Measurements from ENCODE around the gene NPAS3.

- TF ChIP-seq, protein P1, sequence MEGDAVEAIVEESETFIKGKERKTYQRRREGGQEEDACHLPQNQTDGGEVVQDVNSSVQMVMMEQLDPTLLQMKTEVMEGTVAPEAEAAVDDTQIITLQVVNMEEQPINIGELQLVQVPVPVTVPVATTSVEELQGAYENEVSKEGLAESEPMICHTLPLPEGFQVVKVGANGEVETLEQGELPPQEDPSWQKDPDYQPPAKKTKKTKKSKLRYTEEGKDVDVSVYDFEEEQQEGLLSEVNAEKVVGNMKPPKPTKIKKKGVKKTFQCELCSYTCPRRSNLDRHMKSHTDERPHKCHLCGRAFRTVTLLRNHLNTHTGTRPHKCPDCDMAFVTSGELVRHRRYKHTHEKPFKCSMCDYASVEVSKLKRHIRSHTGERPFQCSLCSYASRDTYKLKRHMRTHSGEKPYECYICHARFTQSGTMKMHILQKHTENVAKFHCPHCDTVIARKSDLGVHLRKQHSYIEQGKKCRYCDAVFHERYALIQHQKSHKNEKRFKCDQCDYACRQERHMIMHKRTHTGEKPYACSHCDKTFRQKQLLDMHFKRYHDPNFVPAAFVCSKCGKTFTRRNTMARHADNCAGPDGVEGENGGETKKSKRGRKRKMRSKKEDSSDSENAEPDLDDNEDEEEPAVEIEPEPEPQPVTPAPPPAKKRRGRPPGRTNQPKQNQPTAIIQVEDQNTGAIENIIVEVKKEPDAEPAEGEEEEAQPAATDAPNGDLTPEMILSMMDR (IDR thresholded peaks at IDR 0.05), result no peak
- TF ChIP-seq POLR2A (IDR thresholded peaks at IDR 0.05), result no peak
These were observed 864.1 kb downstream of the NPAS3 start for GRCh38 chr14:33802737-33803136.
